CD4-positive, alpha-beta T cell treated with Interleukin-17A for 4 hours (primary cell): Measurements from ENCODE around the gene C20orf144.
A peak's percentile ranks its signal among the peaks of the same experiment; 100 is the strongest.

Source experiments
- DNase-seq: peaks from one replicate; pipeline ENCODE4 v3.0.0-alpha.2; 2020; ENCODE audit warnings: mixed read lengths

Gene C20orf144

DNA sequence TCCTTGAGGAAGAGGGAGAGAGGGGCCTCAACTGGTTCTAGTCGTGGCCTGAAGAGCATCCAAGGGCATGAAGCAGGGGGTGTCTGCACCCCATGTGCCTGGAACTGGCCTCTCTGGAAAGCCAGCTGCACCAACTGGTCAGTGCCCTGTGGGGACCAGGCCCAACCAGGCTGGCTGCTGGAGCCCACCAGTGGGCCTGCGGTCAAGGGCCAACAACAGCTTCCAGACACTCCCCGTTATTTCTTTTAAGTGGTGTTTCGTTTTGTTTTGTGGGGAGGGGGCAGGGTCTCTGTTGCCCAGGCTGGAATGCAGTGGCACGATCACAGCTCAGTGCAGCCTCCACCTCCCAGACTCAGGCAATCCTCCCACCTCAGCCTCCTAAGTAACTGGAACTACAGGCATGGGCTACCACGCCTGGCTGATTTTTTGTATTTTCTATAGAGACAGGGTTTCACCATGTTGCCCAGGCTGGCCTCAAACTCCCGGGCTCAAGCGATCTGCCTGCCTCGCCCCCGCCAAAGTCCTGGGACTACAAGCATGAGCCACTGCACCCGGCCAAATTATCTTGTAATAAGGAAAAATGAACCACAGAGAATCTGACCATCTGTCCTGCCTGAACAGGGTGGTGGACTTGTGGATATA, 11.9 kb upstream of the C20orf144 start:
- DNase-seq: no peak

DNA sequence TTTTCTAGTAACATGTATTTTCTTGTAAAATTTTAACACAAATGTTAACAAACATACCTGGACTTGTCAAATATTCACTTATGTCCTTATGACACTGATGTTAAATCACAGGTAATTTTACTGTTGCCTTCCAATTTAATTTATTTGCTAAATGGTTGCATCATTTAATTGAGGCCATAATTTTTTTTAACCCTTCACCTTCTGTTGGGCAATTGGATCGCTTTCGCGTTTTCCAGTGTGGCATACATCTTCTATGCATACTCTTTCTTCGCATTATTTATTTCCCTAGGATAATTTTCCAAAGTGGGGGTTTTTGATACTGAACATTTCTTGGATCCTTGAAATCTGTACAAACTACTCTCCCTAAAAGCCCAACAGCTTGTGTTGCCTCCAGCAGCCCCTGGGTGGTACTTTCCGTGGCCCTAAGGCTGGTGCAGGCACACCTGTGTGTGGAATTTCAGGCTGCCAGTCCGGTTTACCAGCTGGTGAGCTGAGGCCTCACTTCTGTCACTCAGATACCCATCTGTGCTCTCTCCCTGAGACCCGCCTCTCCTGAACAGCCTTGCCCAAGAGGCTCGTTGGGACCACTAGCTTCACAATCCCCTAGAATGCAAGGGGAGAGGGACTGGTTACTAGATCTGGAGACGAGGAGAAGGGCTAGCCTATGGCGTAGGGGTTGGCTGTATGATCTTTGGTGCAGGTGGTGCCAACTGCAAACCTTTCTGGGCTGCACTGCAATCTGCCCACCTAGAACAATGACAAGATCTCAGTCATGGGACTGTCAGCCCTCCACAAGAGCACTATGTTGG, 11.2 kb upstream of the C20orf144 start:
- no peak for DNase-seq

- DNase-seq: no peak
These were observed 10.5 kb upstream of the C20orf144 start for GRCh38 chr20:33651562-33652048.

- peak; percentile 63 for DNase-seq
These were observed 8.8 kb upstream of the C20orf144 start for GRCh38 chr20:33653218-33653899.

- DNase-seq: no peak
These were observed 8.1 kb upstream of the C20orf144 start for GRCh38 chr20:33653900-33654596.

DNA sequence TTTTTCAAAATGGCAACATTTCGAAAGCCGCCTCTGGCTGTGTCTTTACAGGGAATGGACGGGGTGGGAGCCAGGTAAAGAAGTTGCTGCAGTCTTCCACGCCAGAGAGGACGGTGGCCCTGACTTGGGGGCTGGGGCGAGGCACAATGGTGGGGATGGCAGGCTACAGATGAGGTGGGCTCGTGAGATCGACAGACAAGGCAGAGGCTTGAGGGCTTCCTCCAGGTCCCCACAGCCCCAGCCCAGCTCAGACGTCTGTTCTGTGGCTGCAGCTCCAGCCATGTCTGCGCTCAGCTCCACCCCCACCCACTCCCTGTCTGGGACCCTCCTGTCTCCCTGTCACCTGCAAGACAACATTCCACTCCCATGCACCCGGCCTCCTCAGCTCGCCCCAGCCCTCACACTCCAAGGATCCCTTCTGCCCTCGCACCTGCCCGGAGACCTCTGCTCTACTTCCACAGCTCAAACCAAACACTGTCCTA, 7.4 kb upstream of the C20orf144 start:
- no peak for DNase-seq

GRCh38 chr20:33655164-33655563, 7.0 kb upstream of the C20orf144 start:
- no peak for DNase-seq

DNA sequence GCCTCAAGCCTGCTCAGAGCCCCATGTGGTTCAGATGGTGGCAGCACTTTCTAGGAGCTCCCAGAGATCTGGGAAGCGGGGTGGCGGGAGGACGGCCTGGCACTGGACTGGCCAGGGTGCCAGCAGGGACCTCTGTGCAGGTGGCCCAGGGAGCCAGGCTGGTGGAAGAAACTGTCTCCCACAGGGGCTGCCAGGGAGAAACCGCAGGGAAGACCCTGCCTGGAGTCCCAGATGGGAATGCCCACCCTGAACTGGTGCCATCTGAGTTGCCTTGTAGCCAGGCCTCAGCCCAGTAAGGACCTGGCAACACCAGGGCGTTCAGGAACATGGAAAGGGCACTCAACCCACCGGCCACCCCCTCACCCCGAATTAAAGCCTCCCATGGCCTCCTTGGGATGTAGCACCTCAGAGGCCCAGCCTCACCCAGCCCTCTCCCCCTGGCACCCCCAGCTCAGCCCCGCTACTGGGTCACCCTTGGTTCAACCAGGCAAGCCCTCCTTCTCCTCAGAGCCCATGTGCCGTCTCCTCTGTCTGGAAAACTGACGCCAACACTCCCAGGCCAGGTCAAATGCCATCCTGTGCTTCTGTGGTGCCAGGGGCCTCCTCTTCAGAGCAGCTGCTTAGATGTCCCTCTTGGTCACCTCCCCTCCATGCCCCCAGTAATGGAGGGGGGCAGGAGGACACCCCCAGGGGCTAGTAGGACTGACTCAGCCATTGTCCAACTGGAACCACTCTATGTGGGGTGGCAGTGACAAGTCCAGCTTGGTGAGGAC, 5.9 kb upstream of the C20orf144 start:
- DNase-seq: no peak

DNA sequence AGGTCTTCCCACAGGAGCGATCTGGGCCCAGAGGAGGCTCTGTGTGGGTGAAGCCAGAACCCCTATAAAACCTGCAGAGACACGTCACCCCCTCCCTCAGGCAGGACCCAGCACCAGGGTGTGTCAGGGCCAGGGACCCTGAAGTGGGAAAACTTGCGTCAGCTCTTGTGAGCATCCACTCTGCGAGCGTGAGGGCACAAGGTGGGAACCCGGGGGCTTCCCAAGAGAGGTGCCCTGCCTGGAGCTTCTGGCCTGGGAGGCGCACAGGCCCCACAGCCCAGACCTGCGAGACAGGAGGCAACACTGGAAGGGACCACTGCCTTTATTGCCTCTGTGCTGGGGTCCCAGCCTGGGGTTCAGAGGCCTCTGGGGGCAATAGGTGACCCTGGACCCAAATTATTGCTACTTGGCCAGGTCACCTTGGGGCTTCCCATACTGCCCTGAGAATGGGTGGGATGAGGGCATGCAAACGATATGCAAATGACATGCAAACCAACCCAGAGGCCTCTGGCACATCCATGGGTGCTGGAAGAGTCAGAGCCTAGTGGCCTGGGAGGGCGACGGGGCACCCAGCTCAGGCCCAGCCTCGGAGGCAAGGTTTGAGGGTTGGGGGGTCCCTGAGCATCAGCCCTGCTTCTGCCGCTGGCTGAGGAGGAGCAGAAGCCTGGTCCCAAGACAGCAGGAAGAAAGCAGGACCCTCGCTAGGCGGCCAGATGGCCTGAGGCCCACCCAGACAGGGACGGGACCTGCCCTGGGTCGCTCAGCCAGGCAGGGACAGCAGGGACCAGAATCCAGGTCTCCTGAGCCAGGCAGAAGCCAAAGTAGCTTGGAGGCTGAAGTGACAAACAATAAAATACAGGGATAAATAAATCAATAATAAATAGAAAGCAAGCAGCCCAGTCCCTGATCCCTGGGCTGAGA, 5.1 kb upstream of the C20orf144 start:
- DNase-seq: no peak

DNA sequence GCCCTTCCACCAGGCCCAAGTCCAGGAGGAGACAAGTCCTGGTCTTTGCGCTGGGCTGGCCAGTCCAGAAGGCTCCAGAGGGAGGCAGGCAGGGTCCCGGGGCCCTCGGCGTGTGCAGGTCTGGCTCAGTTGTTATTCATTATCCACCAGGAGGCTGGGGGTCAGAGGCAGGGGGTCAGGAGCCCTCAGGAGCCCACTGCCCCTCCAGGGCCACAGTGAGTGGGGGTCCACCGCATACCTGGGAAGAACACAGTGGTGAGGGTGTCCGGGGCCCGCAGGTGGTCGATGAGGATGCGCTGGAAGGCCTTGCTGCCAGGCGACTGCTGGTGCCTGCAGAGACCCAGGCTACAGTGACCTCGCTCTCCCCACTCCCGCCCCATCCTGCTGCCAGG, 4.4 kb upstream of the C20orf144 start:
- DNase-seq: no peak

GRCh38 chr20:33658510-33658909, 3.6 kb upstream of the C20orf144 start:
- DNase-seq: no peak

GRCh38 chr20:33658929-33659328, 3.2 kb upstream of the C20orf144 start:
- no peak for DNase-seq

- no peak for DNase-seq
These were observed 2.6 kb upstream of the C20orf144 start for GRCh38 chr20:33659341-33660034.

DNA sequence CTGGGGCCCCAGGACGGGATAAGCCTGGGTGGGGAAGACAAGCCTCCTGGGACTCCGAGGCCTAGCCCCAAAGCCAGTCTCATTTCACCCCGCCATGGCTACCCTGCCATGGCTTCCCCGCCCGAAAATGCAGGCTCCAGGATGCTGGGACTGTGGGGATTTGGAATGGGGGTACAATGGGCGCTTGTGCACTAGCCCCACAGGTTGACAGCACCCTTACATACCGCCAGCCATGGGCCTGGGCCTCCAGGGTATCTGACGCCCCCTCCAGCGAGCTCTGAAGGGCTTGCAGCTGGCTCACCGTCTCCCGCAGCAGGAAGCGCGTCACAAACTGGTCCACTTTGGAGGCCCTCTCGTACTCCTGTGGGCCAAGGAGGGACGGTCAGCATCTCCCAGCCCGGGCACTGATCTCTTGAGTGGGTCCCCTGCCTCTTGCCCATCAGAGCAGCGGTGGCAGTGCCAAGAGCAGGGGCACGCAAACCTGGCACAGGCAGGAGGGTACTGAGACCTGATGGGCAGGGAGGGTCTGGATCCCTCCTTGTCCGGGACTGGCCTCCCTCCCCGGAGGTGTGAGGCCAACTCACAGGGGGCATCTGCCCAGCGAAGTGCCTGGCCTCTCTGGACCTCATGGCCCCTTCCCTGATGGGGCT, 2.0 kb upstream of the C20orf144 start:
- DNase-seq: no peak

DNA sequence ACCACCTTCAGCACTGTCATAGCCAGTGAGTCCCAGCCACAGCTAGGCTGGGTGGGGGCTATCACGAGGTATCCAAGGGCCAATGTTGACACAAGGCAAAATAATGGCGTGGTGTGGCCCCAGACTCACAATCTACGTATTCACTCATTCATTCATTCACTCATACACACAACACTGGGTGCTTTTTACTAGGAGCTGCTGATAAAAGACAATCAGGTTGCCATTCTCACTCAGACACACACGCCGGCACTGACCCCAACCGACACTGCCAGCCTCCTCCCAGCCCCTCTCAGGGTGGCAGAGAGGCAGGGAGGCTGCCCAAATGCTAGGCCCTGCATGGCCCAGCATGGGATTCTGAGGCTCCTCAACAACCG, 1.5 kb upstream of the C20orf144 start:
- DNase-seq: no peak

GRCh38 chr20:33663161-33664084, 1.3 kb downstream of the C20orf144 start:
- peak; percentile 93 for DNase-seq

DNA sequence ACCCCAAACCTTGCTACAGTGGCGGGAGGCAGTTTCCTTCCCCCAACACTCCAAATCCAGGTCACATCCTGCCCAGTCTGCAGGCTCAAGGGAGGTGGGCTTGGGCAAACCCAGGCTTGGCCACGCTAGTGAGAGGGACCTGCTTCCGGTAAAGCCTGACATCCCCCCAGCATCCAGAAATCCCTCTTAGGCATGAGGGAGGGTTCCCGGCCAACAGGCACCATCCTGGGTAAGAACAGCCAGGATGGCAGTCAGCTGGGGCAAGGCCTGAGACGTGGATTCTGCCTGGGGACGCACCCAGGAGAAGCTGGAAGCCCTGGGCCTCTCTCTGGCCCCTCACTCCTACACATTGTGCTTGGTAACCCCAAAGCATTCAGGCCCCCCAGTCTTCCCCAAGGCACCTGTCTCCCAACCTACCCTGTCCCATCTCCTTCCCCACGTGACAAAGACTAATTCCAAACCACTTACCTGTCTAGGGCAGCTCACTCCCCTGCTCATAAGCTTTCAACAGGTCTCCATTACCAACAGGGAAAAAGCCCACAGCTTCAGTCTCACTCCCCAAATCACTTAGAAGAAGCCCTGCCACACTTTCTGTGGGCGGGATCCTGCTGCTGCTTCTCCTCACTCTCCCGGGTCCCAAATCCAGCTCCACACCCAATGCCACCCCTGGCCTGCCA, 2.1 kb downstream of the C20orf144 start:
- DNase-seq: no peak

- peak; percentile 32 for DNase-seq
These were observed 2.6 kb downstream of the C20orf144 start for GRCh38 chr20:33664762-33665144.
